Hematopoietic multipotent progenitor cell treated with erythropoietin and hydrocortisone succinate and interleukin-3 and kit ligand, for 6 days (in vitro differentiated cells): Measurements from ENCODE around the gene RB1.

Experiments
- DNase-seq: peaks from one replicate; pipeline ENCODE4 v3.0.0-alpha.2; 2015

RB1 gene

DNA sequence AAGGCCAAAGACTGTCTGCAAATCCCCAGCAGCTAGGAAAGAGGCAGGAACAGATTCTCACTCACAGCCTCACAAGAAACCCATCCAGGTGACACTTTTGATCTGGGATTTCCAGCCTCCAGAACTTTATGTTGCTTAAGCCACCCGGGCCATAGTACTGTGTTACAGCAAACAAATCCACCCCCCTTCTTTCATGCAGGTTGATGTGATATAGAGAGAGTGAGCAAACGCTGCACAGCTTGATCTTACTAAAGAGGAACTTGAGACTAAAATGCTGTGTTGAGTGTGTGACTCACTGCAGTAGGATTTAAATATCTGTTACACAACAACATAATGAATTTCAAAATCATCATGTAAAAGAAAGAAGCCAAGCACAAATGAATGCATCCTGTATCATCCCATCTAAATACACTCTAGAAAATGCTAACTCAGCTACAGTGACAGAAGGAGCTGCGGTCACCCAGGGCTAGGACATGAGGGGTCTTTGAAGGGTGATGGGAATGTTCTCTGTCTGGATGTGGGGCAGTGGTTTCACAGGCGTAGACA lies 197.2 kb downstream of the RB1 start:
- peak; percentile 76 for DNase-seq

DNA sequence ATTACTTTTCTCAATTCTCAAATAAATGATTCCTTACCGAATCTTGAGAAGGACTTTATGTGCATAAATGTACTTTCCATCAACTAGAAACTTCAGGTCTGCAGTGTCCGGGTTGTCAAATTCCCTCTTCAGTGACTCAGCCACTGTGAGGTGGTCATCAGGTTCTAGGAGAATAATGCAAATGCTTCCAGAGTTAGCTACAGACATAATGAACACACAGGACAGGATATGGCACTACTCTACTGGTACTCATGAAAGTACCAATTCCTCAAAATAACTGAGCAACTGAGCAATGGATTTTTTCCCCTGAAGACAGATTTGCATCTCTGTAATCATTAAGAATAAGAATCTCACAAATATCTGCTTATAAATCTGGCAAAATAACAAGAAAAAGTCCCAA lies 198.2 kb downstream of the RB1 start:
- DNase-seq = no peak

DNA sequence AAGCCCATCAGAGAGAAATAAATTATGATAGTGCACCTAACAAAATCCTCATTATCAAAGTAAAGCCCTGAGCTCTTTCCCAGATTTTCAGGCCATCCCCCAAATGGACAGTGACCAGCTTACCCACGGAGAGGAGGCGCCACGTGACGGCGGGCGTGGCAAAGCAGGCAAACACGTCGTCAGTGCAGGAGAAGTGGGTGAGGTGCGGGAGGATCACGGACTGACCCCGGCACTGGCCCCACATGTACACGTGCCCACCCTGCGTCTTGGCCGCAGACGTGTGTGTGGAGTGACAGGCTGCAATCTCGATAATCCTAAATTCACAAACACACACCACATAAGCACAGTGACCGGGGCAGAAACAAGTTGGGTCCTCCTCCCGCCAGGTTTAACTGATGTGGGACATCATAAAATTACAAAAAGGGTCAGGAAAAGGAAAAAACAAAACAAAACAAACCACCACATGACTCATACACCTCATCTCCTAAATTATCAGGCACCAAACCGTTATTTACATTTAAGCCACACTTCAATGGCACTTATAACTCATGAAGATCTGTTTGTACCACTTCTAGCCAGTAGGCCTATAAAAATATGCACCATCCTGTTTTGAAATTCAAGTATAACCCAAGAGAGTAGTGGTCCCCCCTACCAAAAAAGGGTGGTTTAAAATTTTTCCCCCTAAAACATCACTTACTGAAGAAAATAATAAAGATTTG lies 199.2 kb downstream of the RB1 start:
- no peak for DNase-seq

DNA sequence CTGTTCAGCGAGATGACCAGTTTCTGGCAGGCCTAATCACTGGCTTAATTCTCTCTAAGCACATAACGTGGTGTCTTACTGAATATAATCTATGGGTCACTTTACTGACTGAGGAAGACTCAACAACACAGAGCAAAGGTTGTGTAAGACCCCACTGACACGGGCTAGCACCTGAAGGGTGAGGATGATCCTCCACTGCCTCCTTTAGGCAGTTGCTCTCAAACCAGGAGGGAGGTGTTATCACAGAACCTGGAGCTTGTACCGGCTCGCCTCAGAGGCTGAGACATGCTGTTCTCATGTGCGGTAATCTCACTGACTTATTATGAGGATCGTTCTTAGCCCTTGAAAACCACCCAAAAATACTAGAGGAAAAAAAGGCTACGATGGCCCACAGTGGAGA lies 201.1 kb downstream of the RB1 start:
- no peak for DNase-seq

DNA sequence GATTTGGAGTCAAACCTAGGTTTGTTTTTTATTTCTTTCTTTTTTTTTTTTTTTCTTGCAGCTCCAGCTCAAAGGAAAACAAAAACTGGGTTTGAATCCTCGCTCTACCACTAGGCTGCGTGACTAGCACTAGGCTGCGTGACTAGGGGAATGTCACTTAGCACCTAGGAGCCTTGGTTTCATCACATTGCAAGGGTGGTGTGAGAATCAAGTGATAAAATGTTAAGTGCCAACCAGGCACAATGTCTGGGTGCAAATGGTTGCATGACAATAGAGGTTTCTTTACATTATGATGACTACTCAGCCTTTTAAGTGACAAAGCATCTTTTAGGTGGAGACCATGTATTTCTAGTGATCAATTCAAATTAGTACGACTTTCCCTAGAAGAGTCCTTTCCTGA lies 201.5 kb downstream of the RB1 start:
- DNase-seq = no peak

DNA sequence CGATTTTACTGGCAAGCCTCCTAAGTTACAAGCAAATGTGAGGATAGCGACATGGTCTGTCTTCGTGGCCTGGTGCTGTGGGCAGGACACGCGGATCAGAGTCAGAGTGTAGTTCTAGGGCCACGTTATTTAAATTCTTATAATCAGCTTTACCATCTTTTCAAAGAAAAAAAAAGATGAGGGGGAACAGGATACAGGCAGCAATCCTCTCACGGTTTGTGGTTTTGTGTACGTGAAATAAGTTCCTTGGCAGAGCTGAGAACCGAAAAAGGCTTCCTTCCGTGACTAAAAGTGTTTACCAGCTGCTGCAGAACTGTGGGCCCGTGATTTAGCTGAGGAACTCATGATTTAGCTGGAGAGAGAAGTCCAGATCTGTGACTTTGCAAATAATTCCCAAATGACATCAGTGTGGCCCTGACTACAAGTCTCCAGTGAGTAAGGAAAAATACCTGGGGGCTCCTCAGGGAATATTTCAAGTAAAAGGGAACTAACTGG lies 202.1 kb downstream of the RB1 start:
- DNase-seq = peak; percentile 80

DNA sequence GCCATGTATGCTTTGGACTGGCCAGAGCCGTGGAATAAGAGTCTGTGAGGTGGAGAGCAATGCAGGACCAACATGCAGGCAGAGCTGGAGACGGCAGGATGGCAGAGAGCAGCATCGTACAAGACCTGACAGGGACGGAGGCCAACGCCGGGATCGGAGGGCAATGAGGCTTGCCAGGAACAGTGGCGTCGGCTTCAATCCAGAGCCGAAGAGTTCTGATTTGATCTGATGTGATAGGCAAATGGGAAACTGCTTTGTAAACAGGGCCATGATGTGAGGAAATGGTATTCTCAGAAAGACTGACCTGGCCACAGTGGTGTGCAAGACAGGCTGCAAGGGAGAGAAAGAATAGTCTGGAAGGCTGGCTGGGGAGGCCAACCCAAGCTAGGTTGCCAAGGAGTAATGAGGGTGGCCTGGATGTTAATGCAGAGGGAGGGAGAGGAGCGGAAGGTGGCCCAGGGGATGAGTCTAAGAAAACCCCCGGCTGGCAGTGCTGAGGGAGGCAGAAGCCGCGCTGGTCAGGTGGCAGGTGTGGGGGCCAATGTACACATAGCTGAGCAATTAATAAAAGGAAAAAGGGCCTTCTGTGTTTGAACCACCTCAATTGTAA lies 202.6 kb downstream of the RB1 start:
- no peak for DNase-seq

DNA sequence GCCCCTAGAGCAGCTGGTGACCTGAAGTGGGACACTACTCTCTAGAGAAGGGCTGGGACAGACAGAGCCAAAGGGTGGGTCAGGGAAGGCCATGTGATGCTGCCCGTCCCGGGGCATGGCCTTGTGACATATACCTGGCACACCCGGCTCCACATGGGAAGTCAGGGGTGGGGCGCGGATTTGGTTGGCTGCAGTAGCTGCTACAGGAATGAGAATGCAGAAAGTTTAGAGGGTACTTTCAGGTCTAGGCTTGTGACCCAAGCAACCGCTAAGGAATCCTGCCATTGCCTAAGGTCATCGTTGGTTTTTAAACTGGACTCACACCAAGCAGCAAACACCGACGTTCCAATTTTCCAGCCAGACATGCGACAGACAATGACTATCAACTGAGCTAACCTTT lies 203.5 kb downstream of the RB1 start:
- no peak for DNase-seq

DNA sequence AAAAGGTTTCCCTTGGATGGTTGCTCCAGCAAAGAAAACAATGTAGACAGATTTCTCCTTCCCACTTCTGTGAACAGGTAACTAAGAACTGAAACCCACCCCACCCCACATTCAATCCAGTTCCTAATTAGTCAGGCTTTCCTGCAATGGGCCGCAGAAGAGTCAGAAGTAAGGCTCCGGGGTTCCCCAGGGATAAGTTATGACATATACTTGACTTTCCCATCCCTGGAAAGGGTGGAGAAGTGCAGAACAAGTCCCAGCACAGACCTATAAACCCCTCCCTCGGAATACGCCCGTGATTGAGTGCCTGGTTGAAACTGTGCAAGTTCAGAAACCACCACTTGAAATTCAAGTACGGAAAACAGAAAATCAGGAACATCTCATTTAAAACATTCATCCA lies 204.5 kb downstream of the RB1 start:
- no peak for DNase-seq

DNA sequence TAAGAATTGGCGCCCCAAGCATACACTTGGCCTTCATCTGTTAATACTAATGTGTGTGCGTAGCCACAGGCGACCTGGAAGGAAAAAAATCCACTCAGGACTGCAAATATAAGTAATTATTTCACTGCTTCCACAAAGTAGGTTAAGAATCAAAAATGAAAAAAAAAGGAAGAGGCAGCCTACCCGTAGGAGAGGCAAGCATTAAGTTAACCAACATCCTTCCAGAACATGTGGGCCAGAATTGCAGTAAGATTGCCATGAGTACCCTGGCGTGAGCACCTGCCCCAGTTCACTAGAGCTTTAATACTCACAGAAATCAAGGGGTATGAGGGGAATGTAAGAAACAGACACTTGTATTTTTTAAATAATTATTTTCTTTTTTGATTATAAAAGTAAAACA lies 207.1 kb downstream of the RB1 start:
- DNase-seq = no peak

DNA sequence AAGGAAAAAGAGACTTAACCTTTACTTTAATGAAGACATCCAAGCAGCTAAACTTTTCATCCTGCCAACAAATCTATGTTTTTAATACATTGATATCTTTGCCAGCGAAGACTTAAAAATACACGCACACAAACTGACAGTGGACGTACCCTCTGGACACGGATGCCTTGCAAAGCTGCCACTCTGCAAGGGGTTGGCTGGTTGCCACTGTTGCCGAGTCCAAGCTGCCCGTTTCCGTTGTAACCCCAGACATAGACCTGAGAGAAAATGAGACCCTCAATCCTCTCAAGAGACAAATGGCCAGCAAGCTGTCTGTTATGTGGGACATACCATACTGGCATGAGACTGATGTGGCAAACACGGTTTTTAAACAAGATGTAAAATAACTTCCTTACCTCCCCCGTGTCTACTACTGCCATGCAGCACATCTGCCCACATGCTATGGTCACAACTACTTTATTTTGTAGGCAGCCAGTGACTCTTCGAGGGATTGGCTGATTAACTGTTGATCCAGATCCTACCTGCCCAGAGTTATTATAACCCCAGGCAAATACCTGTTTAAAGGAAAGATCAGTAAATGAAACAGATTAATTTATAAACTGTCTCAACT lies 208.2 kb downstream of the RB1 start:
- no peak for DNase-seq

DNA sequence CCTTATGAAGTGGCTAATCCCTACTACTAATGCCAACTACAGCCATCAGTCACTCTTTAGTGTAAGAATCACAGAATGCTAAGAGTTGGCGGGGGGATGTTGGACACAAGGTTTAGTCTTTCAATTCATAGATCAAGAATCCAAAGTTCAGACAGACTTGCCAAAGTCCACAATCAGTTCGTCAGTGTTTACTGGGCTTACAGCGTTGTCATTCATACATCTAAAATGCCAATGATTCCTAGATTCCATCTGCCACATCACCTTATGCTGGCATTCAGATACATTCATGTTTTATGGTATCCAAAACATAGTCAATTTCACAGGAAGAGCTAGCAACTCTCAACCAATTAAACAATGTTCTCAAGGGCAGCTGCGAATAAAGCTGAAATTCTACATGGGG lies 211.2 kb downstream of the RB1 start:
- DNase-seq = no peak

DNA sequence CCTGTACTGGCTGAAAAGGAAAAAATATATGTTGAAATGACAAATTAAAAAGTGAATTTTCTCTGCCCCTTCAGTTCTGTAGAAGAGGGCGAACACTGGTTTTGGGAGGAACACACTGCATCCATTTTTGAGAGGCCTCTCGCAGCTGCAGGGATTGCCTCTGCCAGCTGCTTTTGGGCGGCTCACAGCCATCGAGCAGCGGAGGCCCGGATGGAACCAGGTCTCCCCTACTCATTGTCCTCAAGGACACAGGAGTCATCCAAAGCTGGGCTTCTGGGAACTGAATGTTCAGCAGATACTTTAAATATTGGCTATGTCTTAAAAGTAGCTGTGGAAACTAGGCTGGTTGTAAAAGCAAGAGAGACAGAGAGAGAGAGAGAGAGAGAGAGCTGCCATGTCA lies 212.2 kb downstream of the RB1 start:
- no peak for DNase-seq

DNA sequence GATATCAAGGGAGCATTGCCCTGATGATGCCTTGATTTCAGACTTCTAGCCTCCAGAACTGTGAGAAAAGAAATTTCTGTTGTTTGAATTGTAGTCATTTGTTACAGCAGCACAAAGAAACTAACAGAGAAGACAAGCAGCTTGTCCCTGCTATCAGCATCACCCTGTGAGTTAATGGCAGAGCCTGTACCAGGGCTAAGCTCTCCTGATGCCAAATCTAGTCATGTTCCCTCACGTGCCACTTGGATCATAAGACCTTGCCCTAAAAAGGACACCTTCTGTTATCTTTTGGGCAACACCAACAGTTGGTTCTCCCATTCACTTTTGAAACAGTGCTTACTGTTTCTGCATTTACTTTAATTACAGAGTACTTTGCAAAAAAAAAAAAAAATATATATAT lies 214.5 kb downstream of the RB1 start:
- DNase-seq = no peak

DNA sequence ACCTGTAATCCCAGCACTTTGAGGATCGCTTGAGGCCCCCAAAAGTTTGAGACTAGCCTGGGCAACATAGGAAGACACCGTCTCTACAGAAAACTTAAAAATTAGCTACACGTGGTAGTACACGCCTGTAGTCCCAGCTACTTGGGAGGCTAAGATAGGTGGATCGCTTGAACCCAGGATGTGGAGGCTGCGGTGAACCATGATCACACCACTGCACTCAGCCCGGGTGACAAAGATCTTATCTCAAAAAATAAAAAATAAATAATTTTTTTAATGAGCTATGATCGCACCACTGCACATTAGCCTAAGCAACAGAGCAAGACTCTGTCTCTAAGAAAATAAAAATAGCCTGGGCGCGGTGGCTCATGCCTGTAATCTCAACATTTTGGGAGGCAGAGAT lies 222.7 kb downstream of the RB1 start:
- DNase-seq = no peak

DNA sequence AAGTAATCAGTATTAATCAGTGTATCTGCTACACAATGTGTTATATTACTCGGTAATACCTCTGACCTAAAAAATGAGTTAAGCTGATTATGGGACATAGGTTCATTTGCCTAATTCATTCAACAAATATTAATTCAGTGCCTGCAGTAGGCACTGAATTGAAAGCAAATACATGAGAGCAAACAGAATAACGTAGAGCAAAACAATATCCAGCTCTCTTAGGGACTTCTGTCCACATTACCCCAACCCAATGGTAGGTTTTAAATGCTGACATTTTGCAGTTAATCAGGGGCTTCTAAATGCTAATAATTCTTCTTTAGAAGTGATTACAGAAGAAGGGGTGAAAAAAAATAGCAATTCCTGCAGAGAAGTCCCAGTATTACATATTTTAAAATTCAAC lies 224.4 kb downstream of the RB1 start:
- DNase-seq = no peak

DNA sequence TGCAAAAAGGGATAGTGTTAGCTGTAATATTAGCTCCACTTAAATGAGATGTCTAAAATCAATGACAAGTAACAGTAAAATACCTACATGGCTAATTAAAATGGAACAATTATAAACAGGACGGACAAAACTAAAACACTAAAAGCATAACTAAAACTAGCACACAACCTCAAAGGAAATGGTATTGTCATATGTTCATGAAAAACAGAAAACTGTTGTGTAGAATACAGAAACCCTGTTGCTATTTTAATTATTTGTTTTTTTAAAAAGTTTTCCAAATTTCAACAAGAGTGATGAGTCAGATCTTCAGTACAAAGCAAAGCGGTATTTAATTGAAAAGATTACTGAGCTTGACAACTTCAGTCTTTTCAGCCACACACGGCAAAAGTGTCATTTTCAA lies 225.2 kb downstream of the RB1 start:
- DNase-seq = no peak

DNA sequence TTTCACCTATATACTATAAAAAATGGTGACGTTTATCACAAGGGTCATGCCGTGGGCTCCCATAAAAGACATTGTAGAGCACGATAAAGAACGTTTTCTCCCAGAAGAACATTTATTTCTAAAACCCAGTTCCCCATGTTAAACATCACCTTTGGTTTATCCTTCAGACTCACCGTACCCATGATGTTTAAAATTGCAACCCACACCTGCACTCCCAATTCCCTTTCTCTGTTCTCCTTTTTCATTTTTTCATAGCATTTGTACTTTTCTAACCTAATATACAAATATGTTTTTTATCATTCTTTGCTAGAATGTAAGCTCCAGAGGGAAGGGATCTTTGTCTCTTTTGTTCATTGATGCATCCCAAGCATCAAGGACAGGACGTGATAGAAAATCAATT lies 227.3 kb downstream of the RB1 start:
- no peak for DNase-seq
